HEK293 (cell line): Measurements from ENCODE around the gene CIZ1.

Source experiments
- KLF1 ChIP-seq: fragments of 450-650 bp; formaldehyde crosslinking; IDR thresholded peaks from 2 replicates; pipeline ENCODE4 v1.5.1; 2016; ENCODE audit warnings: missing biosample characterization, missing genetic modification characterization
- KLF7 ChIP-seq: fragments of 450-650 bp; formaldehyde crosslinking; IDR thresholded peaks from 2 replicates; pipeline ENCODE4 v1.5.1; 2016; ENCODE audit warnings: missing biosample characterization, missing genetic modification characterization, borderline replicate concordance
- MEIS1 ChIP-seq: sonication (generic); formaldehyde crosslinking; IDR thresholded peaks from 2 replicates; pipeline ENCODE4 v1.8.1; 2022; ENCODE audit warnings: missing genetic modification reagents, mild to moderate bottlenecking, borderline replicate concordance
- PRDM1 ChIP-seq: fragments of 450-650 bp; formaldehyde crosslinking; IDR thresholded peaks from 2 replicates; pipeline ENCODE4; 2016; ENCODE audit warnings: missing biosample characterization, missing genetic modification characterization
- REPIN1 ChIP-seq: fragments of 450-650 bp; formaldehyde crosslinking; IDR thresholded peaks from 2 replicates; pipeline ENCODE4 v1.5.1; 2017; ENCODE audit warnings: missing biosample characterization, missing genetic modification characterization, low read depth
- ZBTB20 ChIP-seq: fragments of 450-650 bp; formaldehyde crosslinking; IDR thresholded peaks from 2 replicates; pipeline ENCODE4 v1.5.1; 2016; ENCODE audit warnings: missing biosample characterization, missing genetic modification characterization
- ZBTB7A ChIP-seq: fragments of 450-650 bp; formaldehyde crosslinking; IDR thresholded peaks from 2 replicates; pipeline ENCODE4 v1.5.1; 2016; ENCODE audit warnings: low read depth, missing biosample characterization, missing genetic modification characterization
- ZEB2 ChIP-seq: fragments of 450-650 bp; formaldehyde crosslinking; IDR thresholded peaks from 2 replicates; pipeline ENCODE4 v1.5.1; 2016; ENCODE audit warnings: missing biosample characterization, missing genetic modification characterization
- ZIC2 ChIP-seq: fragments of 450-650 bp; formaldehyde crosslinking; IDR thresholded peaks from 2 replicates; pipeline ENCODE4 v1.5.1; 2016; ENCODE audit warnings: missing biosample characterization, missing genetic modification characterization
- ZNF10 ChIP-seq: fragments of 450-650 bp; formaldehyde crosslinking; IDR thresholded peaks from 2 replicates; pipeline ENCODE4 v1.5.1; 2017; ENCODE audit warnings: missing biosample characterization, missing genetic modification characterization
- ZNF155 ChIP-seq: fragments of 450-650 bp; formaldehyde crosslinking; IDR thresholded peaks from 2 replicates; pipeline ENCODE4 v1.5.1; 2016; ENCODE audit warnings: missing biosample characterization, missing genetic modification characterization
- ZNF239 ChIP-seq: fragments of 450-650 bp; formaldehyde crosslinking; IDR thresholded peaks from 2 replicates; pipeline ENCODE4 v1.5.1; 2016; ENCODE audit warnings: missing biosample characterization, missing genetic modification characterization
- ZNF311 ChIP-seq: fragments of 450-650 bp; formaldehyde crosslinking; IDR thresholded peaks from 2 replicates; pipeline ENCODE4 v1.5.1; 2017; ENCODE audit warnings: missing biosample characterization, missing genetic modification characterization, borderline replicate concordance
- ZNF366 ChIP-seq: fragments of 450-650 bp; formaldehyde crosslinking; conservative IDR thresholded peaks from 2 replicates; pipeline ENCODE4 v1.5.1; 2016; ENCODE audit warnings: missing biosample characterization, missing genetic modification characterization
- ZNF423 ChIP-seq: fragments of 450-650 bp; formaldehyde crosslinking; IDR thresholded peaks from 2 replicates; pipeline ENCODE4 v1.5.1; 2016; ENCODE audit warnings: missing biosample characterization, missing genetic modification characterization
- ZNF510 ChIP-seq: fragments of 450-650 bp; formaldehyde crosslinking; IDR thresholded peaks from 2 replicates; pipeline ENCODE4 v1.5.1; 2018; ENCODE audit warnings: mild to moderate bottlenecking, missing genetic modification characterization, missing biosample characterization; ENCODE audit not compliant: insufficient replicate concordance
- ZNF530 ChIP-seq: fragments of 450-650 bp; formaldehyde crosslinking; IDR thresholded peaks from 2 replicates; pipeline ENCODE4 v1.5.1; 2016; ENCODE audit warnings: low read depth, missing biosample characterization, missing genetic modification characterization
- ZNF585B ChIP-seq: fragments of 450-650 bp; formaldehyde crosslinking; IDR thresholded peaks from 2 replicates; pipeline ENCODE4 v1.5.1; 2016; ENCODE audit warnings: missing biosample characterization, missing genetic modification characterization
- ZNF600 ChIP-seq: fragments of 450-650 bp; formaldehyde crosslinking; IDR thresholded peaks from 2 replicates; pipeline ENCODE4 v1.5.1; 2016; ENCODE audit warnings: missing biosample characterization, missing genetic modification characterization
- ZNF624 ChIP-seq: fragments of 450-650 bp; formaldehyde crosslinking; IDR thresholded peaks from 2 replicates; pipeline ENCODE4 v1.5.1; 2017; ENCODE audit warnings: missing biosample characterization, missing genetic modification characterization
- ZNF654 ChIP-seq: fragments of 450-650 bp; formaldehyde crosslinking; IDR thresholded peaks from 2 replicates; pipeline ENCODE4 v1.5.1; 2016; ENCODE audit warnings: low read depth, missing biosample characterization, missing genetic modification characterization
- ZNF664 ChIP-seq: fragments of 450-650 bp; formaldehyde crosslinking; IDR thresholded peaks from 2 replicates; pipeline ENCODE4 v1.5.1; 2016; ENCODE audit warnings: missing biosample characterization, missing genetic modification characterization
- ZNF670 ChIP-seq: fragments of 450-650 bp; formaldehyde crosslinking; IDR thresholded peaks from 2 replicates; pipeline ENCODE4 v1.5.1; 2016; ENCODE audit warnings: missing biosample characterization, missing genetic modification characterization, low read depth
- ZNF701 ChIP-seq: fragments of 450-650 bp; formaldehyde crosslinking; IDR thresholded peaks from 2 replicates; pipeline ENCODE4 v1.5.1; 2016; ENCODE audit warnings: missing biosample characterization, missing genetic modification characterization
- ZNF768 ChIP-seq: fragments of 450-650 bp; formaldehyde crosslinking; IDR thresholded peaks from 2 replicates; pipeline ENCODE4 v1.5.1; 2018; ENCODE audit warnings: missing biosample characterization, mild to moderate bottlenecking, missing genetic modification characterization
- ZNF776 ChIP-seq: fragments of 450-650 bp; formaldehyde crosslinking; IDR thresholded peaks from 2 replicates; pipeline ENCODE4 v1.5.0; 2017; ENCODE audit warnings: missing biosample characterization, missing genetic modification characterization, borderline replicate concordance
- ZNF777 ChIP-seq: fragments of 450-650 bp; formaldehyde crosslinking; IDR thresholded peaks from 2 replicates; pipeline ENCODE4 v1.5.1; 2017; ENCODE audit warnings: missing biosample characterization, missing genetic modification characterization, borderline replicate concordance
- ZSCAN5A ChIP-seq: fragments of 450-650 bp; formaldehyde crosslinking; IDR thresholded peaks from 2 replicates; pipeline ENCODE4 v1.5.1; 2016; ENCODE audit warnings: missing biosample characterization, missing genetic modification characterization
- ZXDB ChIP-seq: fragments of 450-650 bp; formaldehyde crosslinking; IDR thresholded peaks from 2 replicates; pipeline ENCODE4 v1.5.1; 2016; ENCODE audit warnings: missing biosample characterization, missing genetic modification characterization
- TF ChIP-seq, protein P1 (sequence below): fragments of 450-650 bp; formaldehyde crosslinking; IDR thresholded peaks from 2 replicates; pipeline ENCODE4 v1.5.1; 2016; ENCODE audit warnings: missing biosample characterization, missing genetic modification characterization
- TF ChIP-seq, protein P2 (sequence below): fragments of 450-650 bp; formaldehyde crosslinking; conservative IDR thresholded peaks from 2 replicates; pipeline ENCODE4 v1.5.1; 2016; ENCODE audit warnings: low read depth, missing biosample characterization, missing genetic modification characterization
- TF ChIP-seq, protein P3 (sequence below): fragments of 450-650 bp; formaldehyde crosslinking; IDR thresholded peaks from 2 replicates; pipeline ENCODE4 v1.5.1; 2016; ENCODE audit warnings: missing biosample characterization, missing genetic modification characterization

Gene CIZ1

GRCh38 chr9:128127568-128127989 lies 63.8 kb downstream of the CIZ1 start, which contains the start of gene PTGES2 (continued):
- TF ChIP-seq ZNF777 (tag by site-specific recombination) (no peak), ZNF311 (tag by site-specific recombination) (no peak), ZBTB20 (tag by site-specific recombination) (0 out of 2 replicates have a peak, but pooled peaks have one; percentile 8), KLF7 (tag by site-specific recombination) (0 out of 2 replicates have a peak, but pooled peaks have one; percentile 6), ZNF530 (tag by site-specific recombination) (no peak), ZNF239 (tag by site-specific recombination) (no peak), KLF1 (tag by site-specific recombination) (no peak), ZBTB7A (tag by site-specific recombination) (no peak), ZNF10 (tag by site-specific recombination) (no peak), ZNF776 (tag by site-specific recombination) (no peak), ZNF600 (tag by site-specific recombination) (no peak; the same call in 1 of the 2 replicates), ZNF155 (tag by site-specific recombination) (no peak), ZNF510 (no peak), ZEB2 (tag by site-specific recombination) (no peak), ZIC2 (peak; percentile 51; the same call in 1 of the 2 replicates), MEIS1 (CRISPR knock-in tag) (no peak), ZNF366 (tag by site-specific recombination) (no peak), REPIN1 (tag by site-specific recombination) (no peak), ZNF701 (tag by site-specific recombination) (no peak), ZNF670 (tag by site-specific recombination) (no peak), ZNF423 (tag by site-specific recombination) (no peak), PRDM1 (tag by site-specific recombination) (no peak), ZNF654 (tag by site-specific recombination) (no peak), ZNF624 (no peak), ZNF664 (no peak), ZSCAN5A (tag by site-specific recombination) (no peak), ZNF585B (no peak), ZXDB (tag by site-specific recombination) (peak; percentile 32; the same call in 1 of the 2 replicates), ZNF768 (tag by site-specific recombination) (no peak)
- TF ChIP-seq, protein P1, sequence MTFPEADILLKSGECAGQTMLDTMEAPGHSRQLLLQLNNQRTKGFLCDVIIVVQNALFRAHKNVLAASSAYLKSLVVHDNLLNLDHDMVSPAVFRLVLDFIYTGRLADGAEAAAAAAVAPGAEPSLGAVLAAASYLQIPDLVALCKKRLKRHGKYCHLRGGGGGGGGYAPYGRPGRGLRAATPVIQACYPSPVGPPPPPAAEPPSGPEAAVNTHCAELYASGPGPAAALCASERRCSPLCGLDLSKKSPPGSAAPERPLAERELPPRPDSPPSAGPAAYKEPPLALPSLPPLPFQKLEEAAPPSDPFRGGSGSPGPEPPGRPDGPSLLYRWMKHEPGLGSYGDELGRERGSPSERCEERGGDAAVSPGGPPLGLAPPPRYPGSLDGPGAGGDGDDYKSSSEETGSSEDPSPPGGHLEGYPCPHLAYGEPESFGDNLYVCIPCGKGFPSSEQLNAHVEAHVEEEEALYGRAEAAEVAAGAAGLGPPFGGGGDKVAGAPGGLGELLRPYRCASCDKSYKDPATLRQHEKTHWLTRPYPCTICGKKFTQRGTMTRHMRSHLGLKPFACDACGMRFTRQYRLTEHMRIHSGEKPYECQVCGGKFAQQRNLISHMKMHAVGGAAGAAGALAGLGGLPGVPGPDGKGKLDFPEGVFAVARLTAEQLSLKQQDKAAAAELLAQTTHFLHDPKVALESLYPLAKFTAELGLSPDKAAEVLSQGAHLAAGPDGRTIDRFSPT (tag by site-specific recombination), result no peak
- TF ChIP-seq, protein P2, sequence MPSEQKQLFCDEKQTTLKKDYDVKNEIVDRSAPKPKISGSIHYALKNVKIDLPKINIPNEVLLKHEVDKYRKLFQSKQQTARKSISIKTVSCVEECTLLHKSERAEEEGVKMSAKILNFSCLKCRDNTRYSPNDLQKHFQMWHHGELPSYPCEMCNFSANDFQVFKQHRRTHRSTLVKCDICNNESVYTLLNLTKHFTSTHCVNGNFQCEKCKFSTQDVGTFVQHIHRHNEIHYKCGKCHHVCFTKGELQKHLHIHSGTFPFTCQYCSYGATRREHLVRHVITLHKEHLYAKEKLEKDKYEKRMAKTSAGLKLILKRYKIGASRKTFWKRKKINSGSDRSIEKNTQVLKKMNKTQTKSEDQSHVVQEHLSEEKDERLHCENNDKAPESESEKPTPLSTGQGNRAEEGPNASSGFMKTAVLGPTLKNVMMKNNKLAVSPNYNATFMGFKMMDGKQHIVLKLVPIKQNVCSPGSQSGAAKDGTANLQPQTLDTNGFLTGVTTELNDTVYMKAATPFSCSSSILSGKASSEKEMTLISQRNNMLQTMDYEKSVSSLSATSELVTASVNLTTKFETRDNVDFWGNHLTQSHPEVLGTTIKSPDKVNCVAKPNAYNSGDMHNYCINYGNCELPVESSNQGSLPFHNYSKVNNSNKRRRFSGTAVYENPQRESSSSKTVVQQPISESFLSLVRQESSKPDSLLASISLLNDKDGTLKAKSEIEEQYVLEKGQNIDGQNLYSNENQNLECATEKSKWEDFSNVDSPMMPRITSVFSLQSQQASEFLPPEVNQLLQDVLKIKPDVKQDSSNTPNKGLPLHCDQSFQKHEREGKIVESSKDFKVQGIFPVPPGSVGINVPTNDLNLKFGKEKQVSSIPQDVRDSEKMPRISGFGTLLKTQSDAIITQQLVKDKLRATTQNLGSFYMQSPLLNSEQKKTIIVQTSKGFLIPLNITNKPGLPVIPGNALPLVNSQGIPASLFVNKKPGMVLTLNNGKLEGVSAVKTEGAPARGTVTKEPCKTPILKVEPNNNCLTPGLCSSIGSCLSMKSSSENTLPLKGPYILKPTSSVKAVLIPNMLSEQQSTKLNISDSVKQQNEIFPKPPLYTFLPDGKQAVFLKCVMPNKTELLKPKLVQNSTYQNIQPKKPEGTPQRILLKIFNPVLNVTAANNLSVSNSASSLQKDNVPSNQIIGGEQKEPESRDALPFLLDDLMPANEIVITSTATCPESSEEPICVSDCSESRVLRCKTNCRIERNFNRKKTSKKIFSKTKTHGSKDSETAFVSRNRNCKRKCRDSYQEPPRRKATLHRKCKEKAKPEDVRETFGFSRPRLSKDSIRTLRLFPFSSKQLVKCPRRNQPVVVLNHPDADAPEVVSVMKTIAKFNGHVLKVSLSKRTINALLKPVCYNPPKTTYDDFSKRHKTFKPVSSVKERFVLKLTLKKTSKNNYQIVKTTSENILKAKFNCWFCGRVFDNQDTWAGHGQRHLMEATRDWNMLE, result no peak
- TF ChIP-seq, protein P3, sequence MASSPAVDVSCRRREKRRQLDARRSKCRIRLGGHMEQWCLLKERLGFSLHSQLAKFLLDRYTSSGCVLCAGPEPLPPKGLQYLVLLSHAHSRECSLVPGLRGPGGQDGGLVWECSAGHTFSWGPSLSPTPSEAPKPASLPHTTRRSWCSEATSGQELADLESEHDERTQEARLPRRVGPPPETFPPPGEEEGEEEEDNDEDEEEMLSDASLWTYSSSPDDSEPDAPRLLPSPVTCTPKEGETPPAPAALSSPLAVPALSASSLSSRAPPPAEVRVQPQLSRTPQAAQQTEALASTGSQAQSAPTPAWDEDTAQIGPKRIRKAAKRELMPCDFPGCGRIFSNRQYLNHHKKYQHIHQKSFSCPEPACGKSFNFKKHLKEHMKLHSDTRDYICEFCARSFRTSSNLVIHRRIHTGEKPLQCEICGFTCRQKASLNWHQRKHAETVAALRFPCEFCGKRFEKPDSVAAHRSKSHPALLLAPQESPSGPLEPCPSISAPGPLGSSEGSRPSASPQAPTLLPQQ (tag by site-specific recombination), result 0 out of 2 replicates have a peak, but pooled peaks have one; percentile 42
